C4-2B (cell line): ENCODE results near the gene PLAC9.
"Not testable (repeated sequence)": the region's sequence is repeated elsewhere in the genome, so short reads cannot be mapped to it uniquely, and the experiment has no call there.

Experiments
- H3K27ac ChIP-seq: fragments of 450-650 bp; 2 replicates; pipeline ENCODE4 v1.5.1; 2017
- ZFX ChIP-seq: fragments of 450-650 bp; IDR thresholded peaks from 2 replicates; pipeline ENCODE4 v1.6.1; 2017
- TF ChIP-seq, protein P1 (sequence below): fragments of 450-650 bp; conservative IDR thresholded peaks from 2 replicates; pipeline ENCODE4 v1.5.1; 2017; ENCODE audit warnings: mild to moderate bottlenecking

The PLAC9 gene

DNA sequence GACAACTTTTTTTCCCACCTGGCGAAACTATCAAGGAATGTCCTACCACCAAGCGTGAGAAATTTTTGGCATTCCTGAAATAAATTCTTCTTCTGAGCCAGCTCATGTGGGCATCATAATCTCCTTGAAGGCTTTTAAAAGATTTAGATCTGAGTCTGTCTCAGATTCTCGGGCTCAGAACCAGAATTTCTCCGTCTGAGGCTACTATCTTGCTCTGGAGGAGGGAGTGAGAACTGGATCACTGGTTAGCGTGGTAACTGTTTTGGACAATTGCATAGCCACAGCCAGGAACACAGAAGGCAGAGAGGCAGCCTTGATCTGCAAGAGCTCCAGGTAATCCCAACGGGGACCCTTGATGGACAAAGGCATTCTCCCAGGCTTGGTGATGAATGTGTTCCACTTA lies 1.0 kb upstream of the PLAC9 start:
- H3K27ac ChIP-seq: no peak overlapping the region

DNA sequence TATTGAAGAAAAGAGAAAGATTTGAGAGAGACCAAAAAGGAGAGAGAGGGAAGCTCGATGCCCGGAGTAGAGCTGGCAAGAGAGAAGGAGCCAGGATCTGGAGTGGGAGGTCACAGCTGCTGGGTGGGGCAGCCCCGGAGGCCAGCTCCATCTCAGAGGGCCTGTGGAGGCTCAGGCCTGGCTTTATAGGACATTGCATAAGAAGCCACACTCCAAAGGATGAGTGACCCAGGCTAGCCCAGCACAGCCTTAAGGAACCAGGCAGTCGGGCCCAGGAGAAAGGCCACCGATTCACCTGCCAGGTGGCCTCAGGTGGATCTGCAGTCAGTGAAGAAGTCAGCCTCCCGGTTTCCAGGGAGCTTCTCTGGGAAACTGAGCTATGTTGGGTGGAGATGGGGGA lies 676 bp downstream of the PLAC9 start:
- TF ChIP-seq, protein P1, sequence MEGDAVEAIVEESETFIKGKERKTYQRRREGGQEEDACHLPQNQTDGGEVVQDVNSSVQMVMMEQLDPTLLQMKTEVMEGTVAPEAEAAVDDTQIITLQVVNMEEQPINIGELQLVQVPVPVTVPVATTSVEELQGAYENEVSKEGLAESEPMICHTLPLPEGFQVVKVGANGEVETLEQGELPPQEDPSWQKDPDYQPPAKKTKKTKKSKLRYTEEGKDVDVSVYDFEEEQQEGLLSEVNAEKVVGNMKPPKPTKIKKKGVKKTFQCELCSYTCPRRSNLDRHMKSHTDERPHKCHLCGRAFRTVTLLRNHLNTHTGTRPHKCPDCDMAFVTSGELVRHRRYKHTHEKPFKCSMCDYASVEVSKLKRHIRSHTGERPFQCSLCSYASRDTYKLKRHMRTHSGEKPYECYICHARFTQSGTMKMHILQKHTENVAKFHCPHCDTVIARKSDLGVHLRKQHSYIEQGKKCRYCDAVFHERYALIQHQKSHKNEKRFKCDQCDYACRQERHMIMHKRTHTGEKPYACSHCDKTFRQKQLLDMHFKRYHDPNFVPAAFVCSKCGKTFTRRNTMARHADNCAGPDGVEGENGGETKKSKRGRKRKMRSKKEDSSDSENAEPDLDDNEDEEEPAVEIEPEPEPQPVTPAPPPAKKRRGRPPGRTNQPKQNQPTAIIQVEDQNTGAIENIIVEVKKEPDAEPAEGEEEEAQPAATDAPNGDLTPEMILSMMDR: no peak
- no peak for TF ChIP-seq ZFX
- H3K27ac ChIP-seq: no peak overlapping the region

More for the DNA sequence above, 1.0 kb upstream of the PLAC9 start:
- TF ChIP-seq, protein P1: no peak
- TF ChIP-seq ZFX: no peak

- not testable (repeated sequence) for H3K27ac ChIP-seq
Observed at GRCh38 chr10:80133687-80134086, 1.2 kb downstream of the PLAC9 start.

DNA sequence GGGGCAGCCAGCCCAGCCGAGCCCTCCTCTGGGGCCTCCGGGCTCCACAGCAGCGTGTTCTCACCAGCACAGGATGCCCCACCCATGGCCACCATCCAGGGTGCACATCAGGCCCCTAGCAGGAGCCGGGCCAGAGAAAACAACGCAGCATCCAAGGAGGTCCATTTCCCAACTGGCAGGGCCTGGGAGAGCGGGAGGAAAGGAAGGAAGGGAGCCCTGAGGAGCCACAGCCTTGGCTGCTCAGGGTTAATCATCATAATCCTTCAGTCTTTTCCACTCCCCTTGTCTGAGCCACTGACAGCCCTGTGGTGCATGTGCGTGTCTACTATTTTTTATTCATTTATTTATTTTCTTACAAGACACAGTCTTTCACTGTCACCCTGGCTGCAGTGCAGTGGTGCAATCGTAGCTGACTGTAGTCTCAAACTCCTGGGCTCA lies 3.6 kb downstream of the PLAC9 start:
- H3K27ac ChIP-seq: no peak overlapping the region
- TF ChIP-seq, protein P1: no peak
- no peak for TF ChIP-seq ZFX

- H3K27ac ChIP-seq: no peak overlapping the region
- TF ChIP-seq, protein P1: no peak
- TF ChIP-seq ZFX: no peak
Observed at GRCh38 chr10:80137031-80137862, 4.7 kb downstream of the PLAC9 start.

- TF ChIP-seq ZFX: no peak
- TF ChIP-seq, protein P1: no peak
- H3K27ac ChIP-seq: no peak overlapping the region
Observed at GRCh38 chr10:80137920-80138319, 5.4 kb downstream of the PLAC9 start.

DNA sequence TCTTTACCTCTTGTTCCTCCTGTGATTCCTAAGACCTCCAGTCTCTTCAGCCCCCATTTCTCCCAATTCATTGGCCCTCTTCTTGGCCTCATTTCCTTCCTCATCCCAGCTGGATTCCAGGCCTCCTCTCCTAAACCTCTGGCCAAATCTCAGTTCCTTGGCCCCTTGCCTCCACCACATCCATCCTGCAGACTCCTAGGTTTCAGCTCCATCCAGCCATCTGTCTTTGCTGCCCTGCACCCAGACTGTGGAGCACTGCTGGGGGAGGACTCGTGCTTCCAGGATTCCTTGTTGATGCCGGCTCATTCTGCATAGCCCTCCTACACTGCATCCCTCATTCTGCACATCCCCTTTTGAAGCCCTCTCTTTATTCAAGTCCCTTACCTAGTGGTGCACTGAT lies 6.7 kb downstream of the PLAC9 start:
- H3K27ac ChIP-seq: no peak overlapping the region
- TF ChIP-seq, protein P1: no peak
- no peak for TF ChIP-seq ZFX

DNA sequence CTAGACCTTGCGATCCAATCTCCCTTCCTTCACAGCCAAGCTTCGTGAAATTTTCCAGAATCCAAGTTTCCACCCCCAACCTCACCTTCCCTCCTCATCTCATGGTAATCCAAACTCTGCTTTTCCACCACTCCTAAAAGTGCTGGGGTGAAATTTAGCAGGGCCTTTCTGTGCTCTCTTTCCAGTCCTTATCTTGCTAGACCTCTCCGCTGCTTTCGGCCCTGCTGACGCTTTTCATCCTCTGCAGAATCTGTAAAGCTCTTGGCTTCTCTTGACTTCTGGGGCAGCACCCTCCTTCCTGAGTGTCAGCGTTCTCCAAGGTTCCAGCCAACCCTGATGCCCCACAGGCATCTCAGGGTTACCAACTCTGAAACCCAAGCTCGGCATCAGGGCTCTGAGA lies 7.7 kb downstream of the PLAC9 start:
- no peak overlapping the region for H3K27ac ChIP-seq
- TF ChIP-seq ZFX: no peak
- TF ChIP-seq, protein P1: no peak
